Panc1 (cell line): Measurements from ENCODE around the gene MT1HL1.

Source experiments
- TF ChIP-seq, protein P1 (sequence below): fragments of 450-650 bp; IDR thresholded peaks from 2 replicates; pipeline ENCODE4 v1.5.1; 2017; ENCODE audit warnings: mild to moderate bottlenecking
- TF ChIP-seq, protein P2 (sequence below), 2 experiments: IDR thresholded peaks; 2 replicates each; pipeline ENCODE4 v1.6.1; 2011 to 2012; ENCODE audit warnings: low read depth in 2 of 2, control low read depth in 1 of 2, low read length in 1 of 2, mild to moderate bottlenecking in 1 of 2, moderate library complexity in 1 of 2; ENCODE audit not compliant: insufficient read depth in 1 of 2

DNA sequence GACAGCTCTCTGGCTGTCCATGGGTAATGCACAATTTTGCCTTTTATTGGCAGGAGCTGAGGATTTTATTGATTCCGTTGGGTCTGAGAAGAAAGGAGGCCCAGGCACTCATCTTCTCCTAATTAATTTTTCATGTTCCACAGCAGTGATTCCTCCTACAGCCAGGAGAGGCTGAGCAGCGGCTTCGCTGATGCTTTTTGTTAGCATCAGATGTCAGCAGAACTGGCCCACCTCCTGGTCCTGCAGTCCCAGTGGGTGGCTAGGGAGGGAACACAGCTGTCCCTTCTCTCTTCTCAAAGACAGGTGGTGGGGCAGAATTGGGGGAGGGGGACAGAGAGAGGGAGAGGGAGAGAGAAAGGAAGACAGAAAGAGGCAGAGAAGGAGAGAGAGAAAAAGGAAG, 5.7 kb downstream of the MT1HL1 start:
- TF ChIP-seq, protein P1, sequence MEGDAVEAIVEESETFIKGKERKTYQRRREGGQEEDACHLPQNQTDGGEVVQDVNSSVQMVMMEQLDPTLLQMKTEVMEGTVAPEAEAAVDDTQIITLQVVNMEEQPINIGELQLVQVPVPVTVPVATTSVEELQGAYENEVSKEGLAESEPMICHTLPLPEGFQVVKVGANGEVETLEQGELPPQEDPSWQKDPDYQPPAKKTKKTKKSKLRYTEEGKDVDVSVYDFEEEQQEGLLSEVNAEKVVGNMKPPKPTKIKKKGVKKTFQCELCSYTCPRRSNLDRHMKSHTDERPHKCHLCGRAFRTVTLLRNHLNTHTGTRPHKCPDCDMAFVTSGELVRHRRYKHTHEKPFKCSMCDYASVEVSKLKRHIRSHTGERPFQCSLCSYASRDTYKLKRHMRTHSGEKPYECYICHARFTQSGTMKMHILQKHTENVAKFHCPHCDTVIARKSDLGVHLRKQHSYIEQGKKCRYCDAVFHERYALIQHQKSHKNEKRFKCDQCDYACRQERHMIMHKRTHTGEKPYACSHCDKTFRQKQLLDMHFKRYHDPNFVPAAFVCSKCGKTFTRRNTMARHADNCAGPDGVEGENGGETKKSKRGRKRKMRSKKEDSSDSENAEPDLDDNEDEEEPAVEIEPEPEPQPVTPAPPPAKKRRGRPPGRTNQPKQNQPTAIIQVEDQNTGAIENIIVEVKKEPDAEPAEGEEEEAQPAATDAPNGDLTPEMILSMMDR: no peak
- TF ChIP-seq, protein P2, sequence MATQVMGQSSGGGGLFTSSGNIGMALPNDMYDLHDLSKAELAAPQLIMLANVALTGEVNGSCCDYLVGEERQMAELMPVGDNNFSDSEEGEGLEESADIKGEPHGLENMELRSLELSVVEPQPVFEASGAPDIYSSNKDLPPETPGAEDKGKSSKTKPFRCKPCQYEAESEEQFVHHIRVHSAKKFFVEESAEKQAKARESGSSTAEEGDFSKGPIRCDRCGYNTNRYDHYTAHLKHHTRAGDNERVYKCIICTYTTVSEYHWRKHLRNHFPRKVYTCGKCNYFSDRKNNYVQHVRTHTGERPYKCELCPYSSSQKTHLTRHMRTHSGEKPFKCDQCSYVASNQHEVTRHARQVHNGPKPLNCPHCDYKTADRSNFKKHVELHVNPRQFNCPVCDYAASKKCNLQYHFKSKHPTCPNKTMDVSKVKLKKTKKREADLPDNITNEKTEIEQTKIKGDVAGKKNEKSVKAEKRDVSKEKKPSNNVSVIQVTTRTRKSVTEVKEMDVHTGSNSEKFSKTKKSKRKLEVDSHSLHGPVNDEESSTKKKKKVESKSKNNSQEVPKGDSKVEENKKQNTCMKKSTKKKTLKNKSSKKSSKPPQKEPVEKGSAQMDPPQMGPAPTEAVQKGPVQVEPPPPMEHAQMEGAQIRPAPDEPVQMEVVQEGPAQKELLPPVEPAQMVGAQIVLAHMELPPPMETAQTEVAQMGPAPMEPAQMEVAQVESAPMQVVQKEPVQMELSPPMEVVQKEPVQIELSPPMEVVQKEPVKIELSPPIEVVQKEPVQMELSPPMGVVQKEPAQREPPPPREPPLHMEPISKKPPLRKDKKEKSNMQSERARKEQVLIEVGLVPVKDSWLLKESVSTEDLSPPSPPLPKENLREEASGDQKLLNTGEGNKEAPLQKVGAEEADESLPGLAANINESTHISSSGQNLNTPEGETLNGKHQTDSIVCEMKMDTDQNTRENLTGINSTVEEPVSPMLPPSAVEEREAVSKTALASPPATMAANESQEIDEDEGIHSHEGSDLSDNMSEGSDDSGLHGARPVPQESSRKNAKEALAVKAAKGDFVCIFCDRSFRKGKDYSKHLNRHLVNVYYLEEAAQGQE (IDR thresholded peaks at IDR 0.05; ENCODE audit: insufficient read depth in 1 of 2, low read depth in 2 of 2, low read length in 1 of 2): no peak
